HG03108 (cell line): Measurements from ENCODE around the gene ZNF784.
A peak's percentile ranks its signal among the peaks of the same experiment; 100 is the strongest.
"Not testable (repeated sequence)": the region's sequence is repeated elsewhere in the genome, so short reads cannot be mapped to it uniquely, and the experiment has no call there.

ENCODE experiments used
- ATAC-seq: cut with Tn5 transposase; IDR thresholded peaks from one replicate; pipeline ENCODE4 v1.9.1; 2021; ENCODE audit warnings: moderate library complexity; ENCODE audit not compliant: unreplicated experiment

ZNF784 gene

GRCh38 chr19:55586976-55587668 lies 37.2 kb downstream of the ZNF784 start:
- peak; percentile 82 for ATAC-seq

DNA sequence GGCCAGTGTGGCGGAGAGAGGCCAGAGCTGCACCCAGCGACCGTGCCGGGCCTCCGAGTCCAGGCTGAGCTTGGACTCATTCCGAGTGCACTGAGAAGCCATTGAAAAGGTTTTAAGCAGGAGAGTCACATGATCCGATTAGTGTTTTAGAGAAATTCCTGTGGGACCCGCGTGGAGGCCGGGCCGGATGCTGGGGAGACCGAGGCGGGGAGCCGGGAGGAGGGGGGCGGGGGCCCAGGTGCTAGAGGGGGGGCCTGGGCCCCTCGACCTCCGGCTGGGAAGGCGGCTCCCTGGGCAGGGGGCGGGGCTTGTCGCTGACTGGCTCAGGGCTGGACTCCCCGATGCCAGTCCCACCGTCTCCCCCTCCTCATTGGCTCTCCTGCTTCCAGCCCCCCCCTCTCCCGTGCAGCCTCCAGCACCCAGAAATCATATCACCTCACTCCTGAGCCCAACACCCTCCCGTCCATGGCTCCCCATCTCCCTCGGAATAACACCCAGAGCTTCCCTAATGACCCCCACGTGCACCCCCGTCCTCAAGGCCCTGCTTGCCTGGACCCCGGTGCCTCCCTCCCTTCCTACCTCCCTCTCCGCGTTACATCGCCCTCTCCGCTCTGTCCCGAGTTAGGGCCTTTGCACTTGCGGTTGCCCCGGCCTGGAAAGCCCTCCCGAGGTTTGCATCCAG lies 38.6 kb downstream of the ZNF784 start:
- ATAC-seq = no peak

DNA sequence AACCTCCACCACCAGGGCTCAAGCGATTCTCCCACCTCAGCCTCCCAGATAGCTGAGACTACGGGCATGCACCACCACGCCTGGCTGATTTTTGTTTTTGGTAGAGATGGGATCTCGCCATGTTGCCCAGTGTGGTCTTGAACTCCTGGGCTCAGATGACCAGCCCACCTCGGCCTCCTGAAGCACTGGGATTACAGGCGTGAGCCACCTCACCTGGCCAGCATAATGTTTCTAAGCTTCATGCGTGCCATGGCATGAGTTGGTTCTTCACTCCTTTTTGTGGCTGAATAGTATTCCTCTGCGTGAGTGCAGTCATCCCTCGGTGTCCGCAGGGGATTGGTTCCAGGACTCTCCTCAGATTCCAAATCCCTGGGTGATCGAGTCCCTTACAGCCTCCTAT lies 39.5 kb downstream of the ZNF784 start:
- ATAC-seq = no peak

GRCh38 chr19:55583897-55584296 lies 40.5 kb downstream of the ZNF784 start:
- ATAC-seq = not testable (repeated sequence)

DNA sequence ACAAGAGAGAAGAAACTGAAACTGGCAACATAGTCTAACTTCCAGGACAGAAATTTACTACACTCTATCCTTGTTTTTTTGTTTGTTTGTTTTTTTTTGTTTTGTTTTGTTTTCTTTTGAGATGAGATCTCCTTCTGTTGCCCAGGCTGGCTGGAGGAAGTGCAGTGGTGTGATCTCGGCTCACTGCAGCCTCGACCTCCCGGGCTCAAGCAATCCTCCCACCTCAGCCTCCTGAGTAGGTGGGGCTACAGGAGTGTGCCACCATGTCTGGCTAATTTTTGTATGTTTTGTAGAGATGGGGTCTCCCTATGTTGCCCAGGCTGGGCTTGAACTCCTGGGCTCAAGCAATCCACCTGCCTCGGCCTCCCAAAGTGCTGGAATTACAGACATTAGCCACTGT lies 42.1 kb downstream of the ZNF784 start:
- not testable (repeated sequence) for ATAC-seq

- no peak for ATAC-seq
These were observed 42.5 kb downstream of the ZNF784 start for GRCh38 chr19:55581823-55582223.

- no peak for ATAC-seq
These were observed 43.1 kb downstream of the ZNF784 start for GRCh38 chr19:55581145-55581822.

- no peak for ATAC-seq
These were observed 43.7 kb downstream of the ZNF784 start, which contains the start of gene ZNF579 for GRCh38 chr19:55580628-55581144. TSS of gene ZNF579 (minus strand) at chr19:55580848. CDS start at chr19:55579639, 1,209 bp downstream.

- ATAC-seq = no peak
These were observed 44.4 kb downstream of the ZNF784 start for GRCh38 chr19:55579766-55580621.

DNA sequence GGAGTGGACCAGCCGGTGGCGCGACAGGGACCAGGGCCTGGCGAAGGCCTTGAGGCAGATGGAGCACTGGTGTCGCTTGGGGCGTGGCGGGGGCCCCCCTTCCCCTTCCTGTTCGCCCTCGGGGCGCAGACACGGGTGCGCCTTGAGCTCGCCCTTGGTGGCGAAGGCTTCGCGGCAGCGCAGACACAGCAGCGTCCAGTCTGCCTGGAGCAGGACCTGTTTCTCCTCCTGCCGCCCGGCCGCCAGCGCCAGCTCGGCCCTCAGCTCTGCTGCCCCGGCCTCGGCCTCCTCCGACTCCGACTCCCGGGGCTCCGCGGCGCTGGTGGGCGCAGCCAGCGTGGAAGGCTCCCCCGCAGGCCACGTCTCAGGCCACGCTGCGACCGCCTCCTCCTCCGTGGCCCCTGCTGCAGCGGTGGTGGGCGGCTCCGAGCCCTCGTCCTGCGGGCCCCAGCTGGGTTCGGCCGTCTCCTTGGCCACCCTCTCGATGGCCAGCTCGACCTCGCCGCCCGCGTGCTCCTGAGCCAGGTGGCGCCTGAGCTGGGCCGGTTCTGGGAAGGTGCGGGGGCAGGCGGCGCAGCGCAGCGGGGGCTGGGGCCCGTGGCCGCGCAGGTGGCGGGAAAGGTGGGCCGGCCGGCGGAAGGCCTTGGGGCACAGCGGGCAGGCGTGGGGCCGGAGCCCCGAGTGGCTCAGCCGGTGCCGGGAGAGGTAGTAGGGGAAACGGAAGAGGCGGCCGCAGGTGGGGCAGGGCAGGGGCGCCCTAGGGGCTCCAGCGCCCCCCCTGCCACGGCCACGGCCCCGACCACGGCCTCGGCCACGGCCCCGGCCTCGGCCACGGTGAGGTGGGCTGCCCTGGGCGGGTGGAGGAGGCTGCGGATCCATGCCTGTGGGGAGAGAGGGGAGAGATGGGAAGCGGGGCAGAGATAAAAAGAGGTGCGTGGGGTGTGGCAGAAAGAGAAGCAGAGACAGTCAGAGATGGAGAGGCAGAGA lies 45.3 kb downstream of the ZNF784 start:
- ATAC-seq = no peak

DNA sequence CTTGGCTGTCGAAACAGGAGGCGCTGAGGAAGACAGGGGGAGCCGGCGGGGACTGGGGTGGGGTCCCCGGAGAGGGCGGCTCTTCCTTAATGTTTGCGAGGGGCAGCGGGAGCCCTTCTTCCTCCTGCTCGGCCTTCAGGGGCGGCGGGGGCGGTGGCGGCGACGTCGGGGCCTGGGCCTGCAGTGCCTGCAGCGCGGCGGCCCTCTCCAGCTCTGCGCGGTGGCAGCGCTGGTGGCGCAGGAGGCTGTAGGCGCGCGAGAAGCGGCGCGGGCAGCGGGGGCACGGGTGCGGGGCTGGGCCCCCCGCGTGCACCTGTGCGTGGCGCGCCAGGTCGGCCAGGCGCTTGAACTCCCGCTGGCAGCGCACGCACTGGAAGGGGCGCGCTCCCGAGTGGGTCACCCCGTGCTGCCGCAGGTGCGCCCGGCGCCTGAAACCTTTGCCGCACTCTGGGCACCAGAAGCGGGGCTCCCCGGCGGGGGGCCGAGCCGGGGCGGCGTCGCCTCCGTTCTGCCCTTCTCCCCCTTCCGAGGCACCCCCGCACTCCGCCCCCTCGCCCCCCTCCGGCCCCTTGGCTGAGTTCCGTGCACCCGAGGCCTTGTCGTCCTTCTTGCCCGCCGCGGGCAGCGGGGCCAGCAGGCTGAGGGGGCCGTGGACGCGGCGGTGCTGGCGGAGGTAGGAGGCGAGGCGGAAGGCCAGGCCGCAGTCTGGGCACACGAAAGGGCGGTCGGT lies 46.2 kb downstream of the ZNF784 start:
- no peak for ATAC-seq

- ATAC-seq = no peak
These were observed 47.6 kb downstream of the ZNF784 start for GRCh38 chr19:55576746-55577145.

- ATAC-seq = not testable (repeated sequence)
These were observed 50.4 kb downstream of the ZNF784 start for GRCh38 chr19:55573929-55574328.
